HG03097 (cell line): ENCODE data around the gene CENPH.
A peak's percentile ranks its signal among the peaks of the same experiment; 100 is the strongest.
"Not testable (repeated sequence)": the region's sequence is repeated elsewhere in the genome, so short reads cannot be mapped to it uniquely, and the experiment has no call there.

Source experiments
- ATAC-seq: cut with Tn5 transposase; IDR thresholded peaks from one replicate; pipeline ENCODE4 v1.9.1; 2021; ENCODE audit not compliant: unreplicated experiment, low FRiP score

The CENPH gene

GRCh38 chr5:69206528-69207190 is 17.3 kb downstream of the CENPH start:
- no peak for ATAC-seq

- ATAC-seq = no peak
Measured at GRCh38 chr5:69209602-69210001, 20.2 kb downstream of the CENPH start.

DNA sequence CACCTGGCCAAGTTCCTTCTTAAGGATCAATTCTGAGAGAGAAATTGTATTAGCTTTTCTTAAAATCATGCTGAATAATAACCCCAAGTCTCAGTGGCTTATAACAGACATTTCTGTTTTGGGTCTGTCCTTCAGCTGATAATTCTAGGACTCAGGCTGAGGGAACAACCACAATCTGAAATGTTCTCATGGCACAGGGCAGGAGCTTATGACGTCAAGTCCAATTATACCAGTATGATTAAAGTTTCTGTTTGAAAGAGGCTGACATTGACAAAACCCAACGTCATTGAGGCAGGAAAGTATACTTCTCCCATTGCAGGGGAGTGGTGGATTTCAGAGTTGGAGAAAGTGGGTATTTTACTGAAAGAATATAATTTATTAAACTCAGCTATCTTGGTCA is 21.8 kb downstream of the CENPH start:
- no peak for ATAC-seq

- ATAC-seq = no peak
Measured at GRCh38 chr5:69212022-69212421, 22.6 kb downstream of the CENPH start.

GRCh38 chr5:69213513-69214215 is 24.3 kb downstream of the CENPH start:
- ATAC-seq = no peak

GRCh38 chr5:69217151-69217511 is 27.7 kb downstream of the CENPH start:
- no peak for ATAC-seq

- peak; percentile 89 for ATAC-seq
Measured at GRCh38 chr5:69217548-69218526, 28.5 kb downstream of the CENPH start.

DNA sequence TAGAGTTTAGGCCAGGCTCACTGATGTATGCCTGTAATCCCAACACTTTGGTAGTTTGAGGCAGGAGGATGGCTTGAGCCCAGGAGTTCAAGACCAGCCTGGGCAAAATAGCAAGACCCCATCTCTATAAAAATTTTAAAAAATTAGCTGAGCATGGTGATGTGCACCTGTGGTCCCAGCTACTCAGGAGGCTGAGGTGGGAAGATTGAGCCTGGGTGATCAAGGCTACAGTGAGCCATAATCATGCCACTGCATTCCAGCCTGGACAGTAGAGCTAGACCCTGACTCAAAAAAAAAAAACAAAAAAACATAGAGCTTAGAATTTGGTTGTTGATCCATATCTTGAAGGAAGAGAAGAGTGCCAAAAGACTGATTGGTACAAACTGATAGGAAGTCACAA is 30.6 kb downstream of the CENPH start:
- no peak for ATAC-seq

DNA sequence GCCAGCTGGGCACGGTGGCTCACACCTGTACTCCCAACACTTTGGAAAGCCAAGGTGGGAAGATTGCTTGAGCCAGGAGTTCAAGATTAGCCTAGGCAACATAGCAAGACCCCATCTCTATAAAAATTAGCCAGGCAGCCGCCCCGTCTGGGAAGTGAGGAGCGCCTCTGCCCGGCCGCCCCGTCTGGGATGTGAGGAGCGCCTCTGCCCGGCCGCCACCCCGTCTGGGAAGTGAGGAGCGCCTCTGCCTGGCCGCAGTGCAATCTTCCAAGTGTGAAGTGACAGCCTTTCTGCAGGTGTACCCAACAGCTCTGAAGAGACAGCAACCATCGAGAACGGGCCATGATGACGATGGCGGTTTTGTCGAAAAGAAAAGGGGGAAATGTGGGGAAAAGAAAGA is 31.0 kb downstream of the CENPH start:
- ATAC-seq = not testable (repeated sequence)

DNA sequence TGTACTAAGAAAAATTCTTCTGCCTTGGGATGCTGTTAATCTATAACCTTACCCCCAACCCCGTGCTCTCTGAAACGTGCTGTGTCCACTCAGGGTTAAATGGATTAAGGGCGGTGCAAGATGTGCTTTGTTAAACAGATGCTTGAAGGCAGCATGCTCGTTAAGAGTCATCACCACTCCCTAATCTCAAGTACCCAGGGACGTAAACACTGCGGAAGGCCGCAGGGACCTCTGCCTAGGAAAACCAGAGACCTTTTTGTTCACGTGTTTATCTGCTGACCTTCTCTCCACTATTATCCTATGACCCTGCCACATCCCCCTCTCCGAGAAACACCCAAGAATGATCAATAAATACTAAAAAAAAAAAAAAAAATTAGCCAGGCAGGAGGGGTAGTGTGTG is 31.4 kb downstream of the CENPH start:
- not testable (repeated sequence) for ATAC-seq

DNA sequence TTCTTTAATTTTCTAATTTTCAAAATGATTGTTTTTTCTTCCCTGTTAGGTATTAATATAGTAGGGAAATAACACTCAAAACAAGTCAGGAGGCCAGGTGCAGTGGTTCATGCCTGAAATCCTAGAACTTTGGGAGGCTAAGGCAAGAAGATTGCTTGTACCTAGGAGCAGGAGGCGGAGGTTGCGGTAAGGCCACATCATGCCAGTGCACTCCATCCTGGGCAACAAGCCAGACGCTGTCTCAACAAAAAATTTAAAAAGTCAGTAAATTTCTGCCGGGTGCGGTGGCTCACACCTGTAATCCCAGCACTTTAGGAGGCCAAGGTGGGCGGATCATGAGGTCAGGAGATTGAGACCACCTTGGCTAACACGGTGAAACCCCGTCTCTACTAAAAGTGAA is 35.1 kb downstream of the CENPH start:
- no peak for ATAC-seq

DNA sequence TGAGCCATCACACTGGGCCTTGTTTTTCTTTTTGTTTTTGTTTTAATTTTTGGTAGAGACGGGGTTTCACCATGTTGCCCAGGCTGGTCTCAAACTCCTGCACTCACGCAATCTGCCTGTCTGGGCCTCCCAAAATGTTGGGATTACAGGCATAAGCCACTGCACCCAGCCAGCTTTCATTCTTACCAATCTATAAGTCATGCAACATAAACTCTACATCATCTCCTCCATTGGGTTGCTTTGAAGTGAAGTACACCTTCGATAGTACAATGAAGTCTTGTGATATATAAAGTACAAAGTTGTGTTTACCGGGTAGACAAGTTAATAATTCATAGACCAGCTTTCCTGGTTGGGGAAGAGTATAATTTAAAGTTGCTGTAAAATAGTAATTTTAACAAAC is 36.5 kb downstream of the CENPH start:
- no peak for ATAC-seq

- ATAC-seq = no peak
Measured at GRCh38 chr5:69230181-69230580, 40.8 kb downstream of the CENPH start.

- no peak for ATAC-seq
Measured at GRCh38 chr5:69231281-69231680, 41.9 kb downstream of the CENPH start.

DNA sequence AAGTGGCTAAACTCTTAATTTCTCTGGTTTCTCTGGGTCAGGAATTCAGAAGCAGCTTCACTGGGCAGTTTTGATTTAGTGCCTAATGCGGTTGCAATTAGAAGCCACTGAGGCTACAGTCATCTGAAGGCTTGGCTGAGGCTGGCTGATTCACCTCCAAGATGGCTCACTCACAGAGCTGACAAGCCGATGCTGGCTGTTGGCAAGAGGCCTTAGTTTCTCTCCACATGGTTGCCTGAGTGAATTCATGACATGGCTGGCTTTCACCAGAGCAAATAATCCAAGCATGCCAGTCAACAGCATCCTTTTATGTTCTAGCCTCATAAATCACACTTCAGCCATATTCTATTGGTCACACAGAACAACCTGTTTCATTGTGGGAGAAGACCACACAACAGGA is 42.5 kb downstream of the CENPH start:
- no peak for ATAC-seq

GRCh38 chr5:69234457-69235268 is 45.3 kb downstream of the CENPH start, which contains the start of gene CDK7:
Gene CDK7 (plus strand): TSS chr5:69234886. CDS start chr5:69234976, 90 bp downstream.
- ATAC-seq = peak; percentile 97

GRCh38 chr5:69236733-69237132 is 47.4 kb downstream of the CENPH start:
- not testable (repeated sequence) for ATAC-seq

GRCh38 chr5:69237877-69238276 is 48.5 kb downstream of the CENPH start:
- no peak for ATAC-seq

- no peak for ATAC-seq
Measured at GRCh38 chr5:69238760-69239251, 49.4 kb downstream of the CENPH start.
